ENCODE results near the gene IPO9. TPM values are rescaled to one million over a fixed set of nuclear protein-coding genes. Genes with fewer than 3 reads are reported as not detected.

The IPO9 gene
- total RNA-seq, 1 experiment from 2014 or later, result 121 TPM

- intact Hi-C loops (cut with micrococcal nuclease; ENCODE audit: unreplicated experiment), result no loop called here
- Histone ChIP-seq H3K9me3 (ENCODE audit: low read depth, low read length, poor library complexity, severe bottlenecking) (no peaks in the 10 kb centered on the region), H3K36me3 (ENCODE audit: insufficient read depth, low read length, poor library complexity, severe bottlenecking) (no peaks in the 10 kb centered on the region), H3K4me1 (ENCODE audit: insufficient read depth, low read length, poor library complexity, severe bottlenecking) (no peaks in the 10 kb centered on the region), H3K27me3 (replicated peaks; ENCODE audit: insufficient read depth, low read depth, low read length, poor library complexity) (no peaks in the 10 kb centered on the region), H3K27ac (ENCODE audit: low read depth, low read length, poor library complexity, severe bottlenecking) (no peak overlapping the region), H3K4me3 (ENCODE audit: low read depth, low read length, poor library complexity, severe bottlenecking) (no peak overlapping the region)
- TF ChIP-seq CTCF (conservative IDR thresholded peaks at IDR 0.05; ENCODE audit: low read depth, low read length) (no peak), EZH2 (IDR thresholded peaks at IDR 0.05; ENCODE audit: borderline replicate concordance, low read depth, low read length, poor library complexity, severe bottlenecking) (no peak)
- ChIA-PET POLR2A (ENCODE audit: low non-redundant PET) (no interaction called here), CTCF (no interaction called here)
- BruUV-seq (replicated peaks), result no TSS peak
- no peak for DNase-seq (ENCODE audit: low spot score)
Observed at GRCh38 chr1:201925301-201925567, 96.3 kb downstream of the IPO9 start.

GRCh38 chr1:201925981-201926645, 97.2 kb downstream of the IPO9 start:
- no TSS peak for BruUV-seq (replicated peaks)
- intact Hi-C loops (cut with micrococcal nuclease; ENCODE audit: unreplicated experiment), result no loop called here
- H3K27ac ChIP-seq (ENCODE audit: low read depth, low read length, poor library complexity, severe bottlenecking), result no peak overlapping the region

GRCh38 chr1:201928266-201928665, 99.3 kb downstream of the IPO9 start:
- POLR2A ChIA-PET (ENCODE audit: low non-redundant PET), result no interaction called here
- intact Hi-C loops (cut with micrococcal nuclease; ENCODE audit: unreplicated experiment), result no loop called here
- no peak for DNase-seq (ENCODE audit: low spot score)
- TF ChIP-seq EZH2 (IDR thresholded peaks at IDR 0.05; ENCODE audit: borderline replicate concordance, low read depth, low read length, poor library complexity, severe bottlenecking) (no peak), CTCF (conservative IDR thresholded peaks at IDR 0.05; ENCODE audit: low read depth, low read length) (no peak)
- Histone ChIP-seq H3K4me1 (ENCODE audit: insufficient read depth, low read length, poor library complexity, severe bottlenecking) (no peaks in the 10 kb centered on the region), H3K27ac (ENCODE audit: low read depth, low read length, poor library complexity, severe bottlenecking) (no peak overlapping the region), H3K4me3 (ENCODE audit: low read depth, low read length, poor library complexity, severe bottlenecking) (no peak overlapping the region), H3K27me3 (replicated peaks; ENCODE audit: insufficient read depth, low read depth, low read length, poor library complexity) (no peaks in the 10 kb centered on the region), H3K36me3 (ENCODE audit: insufficient read depth, low read length, poor library complexity, severe bottlenecking) (no peaks in the 10 kb centered on the region), H3K9me3 (ENCODE audit: low read depth, low read length, poor library complexity, severe bottlenecking) (no peaks in the 10 kb centered on the region)
- CTCF ChIA-PET, result no interaction called here
- no TSS peak for BruUV-seq (replicated peaks)

More at GRCh38 chr1:201925981-201926645, 97.2 kb downstream of the IPO9 start:
- ChIA-PET POLR2A (ENCODE audit: low non-redundant PET) (no interaction called here), CTCF (no interaction called here)
- no peaks in the 10 kb centered on the region for H3K36me3 ChIP-seq (ENCODE audit: insufficient read depth, low read length, poor library complexity, severe bottlenecking)
- no peak for DNase-seq (ENCODE audit: low spot score)
- H3K9me3 ChIP-seq (ENCODE audit: low read depth, low read length, poor library complexity, severe bottlenecking), result no peaks in the 10 kb centered on the region
- H3K27me3 ChIP-seq (replicated peaks; ENCODE audit: insufficient read depth, low read depth, low read length, poor library complexity), result no peaks in the 10 kb centered on the region
- H3K4me3 ChIP-seq (ENCODE audit: low read depth, low read length, poor library complexity, severe bottlenecking), result no peak overlapping the region
- TF ChIP-seq EZH2 (IDR thresholded peaks at IDR 0.05; ENCODE audit: borderline replicate concordance, low read depth, low read length, poor library complexity, severe bottlenecking) (no peak), CTCF (conservative IDR thresholded peaks at IDR 0.05; ENCODE audit: low read depth, low read length) (no peak)
- no peaks in the 10 kb centered on the region for H3K4me1 ChIP-seq (ENCODE audit: insufficient read depth, low read length, poor library complexity, severe bottlenecking)

Measured in A673 (cell line).